Measurements from ENCODE around the gene CYB5D1. TPM values are rescaled to one million over a fixed set of nuclear protein-coding genes. Genes with fewer than 3 reads are reported as not detected.
"Not testable (repeated sequence)": the region's sequence is repeated elsewhere in the genome, so short reads cannot be mapped to it uniquely, and the experiment has no call there.

Gene CYB5D1
- total RNA-seq, 4 donors from 2014 or later: 3.1 to 17.6 (median 16.2) TPM

DNA sequence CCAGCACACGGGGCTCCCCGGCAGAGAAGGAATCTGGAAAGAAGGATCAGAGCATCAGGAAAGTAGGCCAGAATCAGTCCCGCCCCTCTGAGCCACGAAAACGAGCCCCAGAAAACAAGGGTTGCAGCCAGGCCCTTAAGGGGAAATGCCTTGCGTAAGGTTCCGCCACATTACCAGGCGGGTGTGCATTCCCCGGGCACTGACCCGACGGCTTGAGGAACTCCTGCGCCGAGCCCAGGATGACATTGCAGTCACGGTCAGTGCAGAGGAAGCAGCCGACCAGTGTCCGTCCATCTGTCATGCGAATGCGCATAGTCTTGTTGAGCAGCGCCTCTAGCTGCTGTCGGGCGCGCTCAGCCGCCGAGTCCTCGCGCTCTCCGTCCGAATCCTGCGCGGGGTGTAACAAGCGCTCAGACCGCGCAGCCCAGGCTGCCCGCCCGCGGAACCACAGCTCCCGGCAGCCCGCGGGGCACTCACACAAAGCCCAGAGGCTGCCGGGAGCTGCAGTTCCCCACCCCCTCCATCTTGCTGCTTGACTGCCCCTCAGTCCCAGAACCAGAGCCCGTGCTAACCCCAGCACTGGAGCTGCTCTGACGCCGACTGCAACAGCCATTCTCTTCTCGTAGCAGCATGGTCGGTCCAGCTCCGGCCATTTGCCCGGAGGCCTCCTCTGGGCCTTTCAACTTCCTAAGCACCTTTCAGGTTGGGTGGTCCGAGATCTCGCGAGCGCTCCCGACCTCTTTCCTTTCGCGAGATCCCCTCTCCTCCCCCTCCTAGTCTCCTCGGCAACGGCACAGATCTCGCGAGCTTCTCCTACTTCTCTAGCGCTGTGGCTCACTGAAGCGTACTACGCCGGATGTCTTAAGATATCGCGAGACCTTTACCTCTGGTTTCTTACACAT lies 741 bp upstream of the CYB5D1 start, which contains the start of gene NAA38:
Gene NAA38, minus strand, starts transcription at position 749 of the 902 bp plus-strand sequence. Its CDS starts 96 bp downstream, at position 653.
- H3K4me1 ChIP-seq: peaks cover 0 to 9% of the 10 kb centered on the region in 2 donors
- H3K27me3 ChIP-seq: no peaks in the 10 kb centered on the region
- TF ChIP-seq POLR2A (IDR thresholded peaks at IDR 0.05): peak in 1 of 2 donors; percentile 64
- TF ChIP-seq, protein P1, sequence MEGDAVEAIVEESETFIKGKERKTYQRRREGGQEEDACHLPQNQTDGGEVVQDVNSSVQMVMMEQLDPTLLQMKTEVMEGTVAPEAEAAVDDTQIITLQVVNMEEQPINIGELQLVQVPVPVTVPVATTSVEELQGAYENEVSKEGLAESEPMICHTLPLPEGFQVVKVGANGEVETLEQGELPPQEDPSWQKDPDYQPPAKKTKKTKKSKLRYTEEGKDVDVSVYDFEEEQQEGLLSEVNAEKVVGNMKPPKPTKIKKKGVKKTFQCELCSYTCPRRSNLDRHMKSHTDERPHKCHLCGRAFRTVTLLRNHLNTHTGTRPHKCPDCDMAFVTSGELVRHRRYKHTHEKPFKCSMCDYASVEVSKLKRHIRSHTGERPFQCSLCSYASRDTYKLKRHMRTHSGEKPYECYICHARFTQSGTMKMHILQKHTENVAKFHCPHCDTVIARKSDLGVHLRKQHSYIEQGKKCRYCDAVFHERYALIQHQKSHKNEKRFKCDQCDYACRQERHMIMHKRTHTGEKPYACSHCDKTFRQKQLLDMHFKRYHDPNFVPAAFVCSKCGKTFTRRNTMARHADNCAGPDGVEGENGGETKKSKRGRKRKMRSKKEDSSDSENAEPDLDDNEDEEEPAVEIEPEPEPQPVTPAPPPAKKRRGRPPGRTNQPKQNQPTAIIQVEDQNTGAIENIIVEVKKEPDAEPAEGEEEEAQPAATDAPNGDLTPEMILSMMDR (IDR thresholded peaks at IDR 0.05): peak; percentile 67 to 77 (median 72)
- intact Hi-C loops (cut with DNase I; ENCODE audit: low total_unique reads): no loop called here
- peak within 1 kb of the TSS; percentile 58 to 80 for H3K4me3 ChIP-seq
- H3K27ac ChIP-seq: peak within 1 kb of the TSS; percentile 90 to 98
- H3K9me3 ChIP-seq: no peaks in the 10 kb centered on the region
- H3K36me3 ChIP-seq: no peaks in the 10 kb centered on the region
- DNase-seq: peak; percentile 96 to 99

DNA sequence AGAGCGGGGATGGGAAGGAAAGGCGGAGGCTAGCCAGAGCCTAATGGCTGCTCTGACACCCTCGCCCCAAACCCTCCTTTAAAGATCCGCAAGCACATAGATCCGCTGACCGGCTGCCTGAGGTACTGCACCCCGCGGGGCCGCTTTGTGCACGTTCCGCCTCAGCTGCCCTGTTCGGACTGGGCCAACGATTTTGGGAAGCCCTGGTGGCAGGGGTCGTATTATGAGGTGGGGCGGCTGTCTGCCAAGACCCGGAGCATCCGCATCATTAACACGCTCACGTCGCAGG lies 663 bp downstream of the CYB5D1 start:
- no peaks in the 10 kb centered on the region for H3K27me3 ChIP-seq
- peak overlapping the region; percentile 90 to 98 for H3K27ac ChIP-seq
- TF ChIP-seq, protein P1 (IDR thresholded peaks at IDR 0.05): peak in 3 of 4 experiments; percentile 22 to 36 (median 28)
- no peak for TF ChIP-seq POLR2A (IDR thresholded peaks at IDR 0.05)
- intact Hi-C loops (cut with DNase I; ENCODE audit: low total_unique reads): no loop called here
- peaks cover 0 to 9% of the 10 kb centered on the region in 2 donors for H3K4me1 ChIP-seq
- DNase-seq: peak; percentile 43
- H3K4me3 ChIP-seq: peak overlapping the region; percentile 58 to 80
- H3K9me3 ChIP-seq: no peaks in the 10 kb centered on the region
- no peaks in the 10 kb centered on the region for H3K36me3 ChIP-seq

GRCh38 chr17:7859028-7859427 lies 1.2 kb downstream of the CYB5D1 start:
- Histone ChIP-seq H3K27ac (peak overlapping the region in 1 of 2 donors; percentile 98), H3K36me3 (no peaks in the 10 kb centered on the region), H3K9me3 (no peaks in the 10 kb centered on the region), H3K4me1 (peaks cover 0 to 9% of the 10 kb centered on the region in 2 donors), H3K4me3 (no peak overlapping the region), H3K27me3 (no peaks in the 10 kb centered on the region)
- intact Hi-C loops (cut with DNase I; ENCODE audit: low total_unique reads): no loop called here
- DNase-seq: no peak
- TF ChIP-seq, protein P1 (IDR thresholded peaks at IDR 0.05): no peak
- no peak for TF ChIP-seq POLR2A (IDR thresholded peaks at IDR 0.05)

DNA sequence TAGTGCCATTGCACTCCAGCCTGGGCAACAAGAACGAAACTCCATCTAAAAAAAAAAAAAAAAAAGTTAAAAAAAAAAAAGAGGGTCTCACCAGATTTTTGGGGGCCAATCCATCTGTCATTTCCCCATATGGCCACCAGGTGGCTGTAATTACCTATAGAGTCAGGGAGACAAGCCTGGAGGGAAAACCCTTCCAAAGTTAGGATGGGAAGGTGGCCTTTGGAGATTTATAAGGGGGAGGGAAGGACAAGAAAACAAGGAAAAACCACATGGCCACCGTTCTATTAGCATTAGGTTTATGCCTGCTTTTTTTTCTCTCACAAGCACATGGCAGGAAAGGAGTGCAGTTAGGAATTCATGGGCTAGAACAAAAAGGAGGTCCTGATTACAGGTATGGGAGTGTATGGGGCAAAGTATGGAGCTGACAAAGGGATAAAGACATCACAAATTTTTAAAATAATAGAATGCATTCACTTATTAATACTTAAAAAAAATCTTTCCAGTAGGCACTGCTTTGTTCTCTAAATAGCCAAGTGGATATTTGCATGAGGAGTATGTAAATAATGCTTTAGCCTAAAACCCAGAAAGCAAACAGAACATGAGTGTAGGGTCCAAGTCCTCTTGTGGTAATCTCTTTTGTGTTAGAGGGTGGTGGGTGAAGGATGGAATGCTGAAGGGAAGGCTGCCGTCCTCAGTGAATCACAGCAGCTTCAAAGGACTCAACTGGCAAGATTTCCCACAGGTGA lies 5.1 kb downstream of the CYB5D1 start:
- peak; percentile 55 to 71 for DNase-seq
- intact Hi-C loops (cut with DNase I; ENCODE audit: low total_unique reads): loop anchor here (10.0 kb wide), 1 partner anchor 122 kb away; no protein-coding TSS in a partner anchor

GRCh38 chr17:7864384-7864783 lies 6.6 kb downstream of the CYB5D1 start:
- not testable (repeated sequence) for H3K4me1 ChIP-seq, H3K4me3 ChIP-seq, H3K9me3 ChIP-seq, H3K27ac ChIP-seq, DNase-seq, H3K36me3 ChIP-seq, H3K27me3 ChIP-seq
- intact Hi-C loops (cut with DNase I; ENCODE audit: low total_unique reads): loop anchor here (10.0 kb wide), 1 partner anchor 120 kb away; no protein-coding TSS in a partner anchor

More for the DNA sequence above, 5.1 kb downstream of the CYB5D1 start:
- H3K4me3 ChIP-seq: no peak overlapping the region
- H3K4me1 ChIP-seq: peaks cover 0 to 9% of the 10 kb centered on the region in 2 donors
- no peaks in the 10 kb centered on the region for H3K36me3 ChIP-seq
- H3K9me3 ChIP-seq: no peaks in the 10 kb centered on the region
- H3K27ac ChIP-seq: no peak overlapping the region
- no peaks in the 10 kb centered on the region for H3K27me3 ChIP-seq
- TF ChIP-seq, protein P1 (IDR thresholded peaks at IDR 0.05): peak; percentile 86 to 88 (median 86)
- TF ChIP-seq POLR2A (IDR thresholded peaks at IDR 0.05): no peak
